DND-41 (cell line): Measurements from ENCODE around the gene SAPCD2.

ENCODE experiments used
- ATAC-seq: fragments of 200-7000 bp; cut with Tn5 transposase; 3 replicates; pipeline ENCODE4 v1.9.1; 2021; ENCODE audit warnings: low read depth; ENCODE audit not compliant: insufficient read depth
- DNase-seq: peaks from one replicate; pipeline ENCODE4 v3.0.0-alpha.2; 2020
- H2AFZ ChIP-seq: 2 replicates; pipeline ENCODE4 v1.6.0; 2012; ENCODE audit warnings: low read depth, low read length
- H3K27ac ChIP-seq: 2 replicates; pipeline ENCODE4 v1.5.1; 2012; ENCODE audit warnings: low read length, inconsistent platforms
- H3K27me3 ChIP-seq: fragments of 200-600 bp; sonication (generic); 2 replicates; pipeline ENCODE4 v1.6.0; 2012; ENCODE audit warnings: low read length, mild to moderate bottlenecking, inconsistent platforms; ENCODE audit not compliant: insufficient read depth, poor library complexity
- H3K36me3 ChIP-seq: 2 replicates; pipeline ENCODE4 v1.5.1; 2012; ENCODE audit warnings: low read length, inconsistent platforms; ENCODE audit not compliant: insufficient read depth
- H3K4me1 ChIP-seq: 2 replicates; pipeline ENCODE4 v1.5.1; 2012; ENCODE audit warnings: mild to moderate bottlenecking, low read length; ENCODE audit not compliant: insufficient read depth
- H3K4me2 ChIP-seq: 2 replicates; pipeline ENCODE4 v1.6.0; 2012; ENCODE audit warnings: mild to moderate bottlenecking, moderate library complexity, low read length, inconsistent platforms; ENCODE audit not compliant: insufficient read depth
- H3K4me3 ChIP-seq, 2 experiments: fragments of 200-600 bp in 1 of 2; shearing (Covaris generic) in 1 of 2; 2 replicates each; pipeline ENCODE4 v1.5.1; 2012 to 2016; ENCODE audit warnings: inconsistent platforms in 2 of 2, low read length in 2 of 2, mild to moderate bottlenecking in 2 of 2, low read depth in 1 of 2, moderate library complexity in 1 of 2
- H3K79me2 ChIP-seq: 2 replicates; pipeline ENCODE4 v1.6.0; 2012; ENCODE audit warnings: low read length, inconsistent platforms; ENCODE audit not compliant: insufficient read depth
- H3K9ac ChIP-seq: 2 replicates; pipeline ENCODE4 v1.6.0; 2012; ENCODE audit warnings: low read depth, mild to moderate bottlenecking, inconsistent platforms, low read length, moderate library complexity
- H3K9me3 ChIP-seq: 2 replicates; pipeline ENCODE4 v1.5.1; 2012; ENCODE audit warnings: low read length, moderate library complexity, mild to moderate bottlenecking, inconsistent platforms; ENCODE audit not compliant: insufficient read depth, severe bottlenecking
- H4K20me1 ChIP-seq: 2 replicates; pipeline ENCODE4 v1.6.0; 2012; ENCODE audit warnings: low read length; ENCODE audit not compliant: insufficient read depth
- EZH2 ChIP-seq: IDR thresholded peaks from 3 replicates; pipeline ENCODE4 v1.6.1; 2012; ENCODE audit warnings: borderline replicate concordance, low read depth, mild to moderate bottlenecking, moderate library complexity, low read length, inconsistent platforms; ENCODE audit not compliant: severe bottlenecking
- TF ChIP-seq, protein P1 (sequence below): IDR thresholded peaks from 2 replicates; pipeline ENCODE4 v1.5.1; 2012; ENCODE audit warnings: borderline replicate concordance, low read length, moderate library complexity, mild to moderate bottlenecking; ENCODE audit not compliant: poor library complexity, severe bottlenecking; ENCODE audit errors: extremely low read depth

Gene SAPCD2

DNA sequence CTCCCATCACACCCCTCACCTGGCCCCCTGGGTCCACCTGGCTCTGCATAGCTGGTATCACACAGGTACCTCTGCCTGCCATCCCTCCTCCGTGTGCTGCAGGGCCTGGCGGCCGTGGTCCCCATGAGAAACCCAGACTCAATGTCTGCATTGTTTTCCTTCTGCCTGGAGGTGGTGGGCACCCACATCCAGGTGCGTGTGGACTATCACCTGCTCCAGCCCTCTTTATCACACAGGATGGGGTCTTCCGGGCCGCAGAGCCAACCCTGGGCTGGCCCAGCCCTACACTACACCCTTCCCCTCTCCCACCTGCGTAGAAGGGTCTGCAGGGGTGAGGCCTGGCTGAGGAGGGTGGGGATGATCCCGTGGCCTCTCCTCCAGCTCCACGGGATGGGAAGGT is 31.4 kb downstream of the SAPCD2 start:
- Histone ChIP-seq H2AFZ (no peak overlapping the region), H4K20me1 (peaks cover 21% of the 10 kb centered on the region), H3K4me1 (peaks cover 11% of the 10 kb centered on the region), H3K4me2 (no peak overlapping the region), H3K4me3 (no peak overlapping the region), H3K36me3 (no peaks in the 10 kb centered on the region), H3K9me3 (no peaks in the 10 kb centered on the region), H3K9ac (no peak overlapping the region), H3K27me3 (peaks cover 13% of the 10 kb centered on the region), H3K79me2 (no peaks in the 10 kb centered on the region), H3K27ac (no peak overlapping the region)
- DNase-seq (no peak), ATAC-seq (no peak)
- TF ChIP-seq, protein P1, sequence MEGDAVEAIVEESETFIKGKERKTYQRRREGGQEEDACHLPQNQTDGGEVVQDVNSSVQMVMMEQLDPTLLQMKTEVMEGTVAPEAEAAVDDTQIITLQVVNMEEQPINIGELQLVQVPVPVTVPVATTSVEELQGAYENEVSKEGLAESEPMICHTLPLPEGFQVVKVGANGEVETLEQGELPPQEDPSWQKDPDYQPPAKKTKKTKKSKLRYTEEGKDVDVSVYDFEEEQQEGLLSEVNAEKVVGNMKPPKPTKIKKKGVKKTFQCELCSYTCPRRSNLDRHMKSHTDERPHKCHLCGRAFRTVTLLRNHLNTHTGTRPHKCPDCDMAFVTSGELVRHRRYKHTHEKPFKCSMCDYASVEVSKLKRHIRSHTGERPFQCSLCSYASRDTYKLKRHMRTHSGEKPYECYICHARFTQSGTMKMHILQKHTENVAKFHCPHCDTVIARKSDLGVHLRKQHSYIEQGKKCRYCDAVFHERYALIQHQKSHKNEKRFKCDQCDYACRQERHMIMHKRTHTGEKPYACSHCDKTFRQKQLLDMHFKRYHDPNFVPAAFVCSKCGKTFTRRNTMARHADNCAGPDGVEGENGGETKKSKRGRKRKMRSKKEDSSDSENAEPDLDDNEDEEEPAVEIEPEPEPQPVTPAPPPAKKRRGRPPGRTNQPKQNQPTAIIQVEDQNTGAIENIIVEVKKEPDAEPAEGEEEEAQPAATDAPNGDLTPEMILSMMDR = no peak
- TF ChIP-seq EZH2 = no peak

DNA sequence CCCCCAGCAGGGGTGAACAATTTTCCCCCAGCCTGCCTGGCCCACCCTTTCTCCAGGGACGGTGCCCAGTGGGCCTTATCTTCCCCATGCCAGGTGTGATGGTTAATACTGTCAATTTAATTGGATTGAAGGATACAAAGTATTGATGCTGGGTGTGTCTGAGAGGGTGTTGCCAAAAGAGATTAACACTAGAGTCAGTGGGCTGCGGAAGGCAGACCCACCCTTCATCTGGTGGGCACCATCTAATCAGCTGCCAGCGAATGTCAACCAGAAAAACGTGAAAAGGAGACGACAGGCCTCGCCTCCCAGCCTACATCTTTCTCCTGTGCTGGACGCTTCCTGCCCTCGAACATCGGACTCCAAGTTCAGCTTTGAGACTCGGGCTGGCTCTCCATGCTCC is 32.9 kb downstream of the SAPCD2 start:
- Histone ChIP-seq H3K36me3 (no peaks in the 10 kb centered on the region), H3K27me3 (peaks cover 9% of the 10 kb centered on the region), H3K4me3 (no peak overlapping the region), H3K4me1 (peaks cover 11% of the 10 kb centered on the region), H3K9ac (no peak overlapping the region), H3K27ac (no peak overlapping the region), H3K79me2 (no peaks in the 10 kb centered on the region), H3K9me3 (no peaks in the 10 kb centered on the region), H3K4me2 (no peak overlapping the region), H4K20me1 (peaks cover 16% of the 10 kb centered on the region), H2AFZ (no peak overlapping the region)
- TF ChIP-seq EZH2 = no peak
- TF ChIP-seq, protein P1 = no peak
- DNase-seq = no peak
- no peak for ATAC-seq

DNA sequence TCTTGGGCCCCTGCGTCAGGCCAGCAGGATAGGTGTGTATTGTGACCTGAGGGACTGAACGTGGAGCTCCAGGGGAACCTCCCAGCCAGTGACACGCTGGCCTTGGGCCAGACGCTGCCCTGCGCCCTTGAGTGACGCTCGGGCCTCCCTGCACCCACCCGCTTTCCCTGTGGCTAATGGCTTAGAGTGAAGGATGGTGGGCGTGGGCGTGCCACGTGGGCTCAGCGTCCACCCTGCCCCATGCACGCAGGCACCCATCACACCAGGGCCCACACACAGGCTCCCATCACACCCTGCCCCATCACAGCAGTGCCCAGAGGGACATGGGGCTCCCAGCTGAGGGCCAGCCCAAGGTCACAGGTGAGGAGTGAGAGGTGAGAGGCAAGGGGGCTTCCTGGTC is 33.3 kb downstream of the SAPCD2 start:
- Histone ChIP-seq H3K27ac (no peak overlapping the region), H3K9ac (no peak overlapping the region), H3K4me2 (no peak overlapping the region), H2AFZ (no peak overlapping the region), H3K4me3 (no peak overlapping the region), H3K4me1 (peaks cover 11% of the 10 kb centered on the region), H4K20me1 (peaks cover 16% of the 10 kb centered on the region), H3K27me3 (peaks cover 9% of the 10 kb centered on the region), H3K9me3 (no peaks in the 10 kb centered on the region), H3K79me2 (no peaks in the 10 kb centered on the region), H3K36me3 (no peaks in the 10 kb centered on the region)
- ATAC-seq (no peak), DNase-seq (no peak)
- TF ChIP-seq, protein P1 = no peak
- no peak for TF ChIP-seq EZH2

DNA sequence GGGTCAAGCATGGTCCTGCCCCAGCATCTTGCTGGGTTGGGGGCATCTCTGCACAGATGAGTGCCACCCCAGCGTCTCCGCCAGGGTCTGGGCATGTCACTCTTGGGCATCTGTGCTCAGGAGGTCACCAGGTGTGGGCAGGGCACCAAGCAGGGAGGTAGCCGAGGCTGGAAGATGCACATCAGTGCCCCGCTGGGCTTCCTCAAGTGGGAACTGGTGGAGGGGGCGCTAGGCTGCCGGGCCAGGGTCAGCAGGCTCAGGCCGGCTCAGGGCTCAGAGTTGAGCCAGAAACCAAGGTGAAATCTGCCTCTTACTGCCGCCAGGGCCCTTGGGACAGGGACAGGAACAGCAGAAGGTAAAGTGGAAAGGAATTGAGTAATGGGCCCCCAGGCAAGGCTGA is 34.4 kb downstream of the SAPCD2 start:
- Histone ChIP-seq H3K79me2 (no peaks in the 10 kb centered on the region), H3K9ac (no peak overlapping the region), H3K4me1 (peaks cover 11% of the 10 kb centered on the region), H3K4me2 (no peak overlapping the region), H3K4me3 (no peak overlapping the region), H4K20me1 (peaks cover 16% of the 10 kb centered on the region), H3K9me3 (no peaks in the 10 kb centered on the region), H3K27me3 (peaks cover 9% of the 10 kb centered on the region), H2AFZ (no peak overlapping the region), H3K36me3 (no peaks in the 10 kb centered on the region), H3K27ac (no peak overlapping the region)
- TF ChIP-seq, protein P1 = no peak
- DNase-seq (no peak), ATAC-seq (no peak)
